ENCODE measurements around the gene KLHL40. TPM values are rescaled to one million over a fixed set of nuclear protein-coding genes. Genes with fewer than 3 reads are reported as not detected.

The KLHL40 gene
- total and polyA plus RNA-seq, 9 donors, result not detected

DNA sequence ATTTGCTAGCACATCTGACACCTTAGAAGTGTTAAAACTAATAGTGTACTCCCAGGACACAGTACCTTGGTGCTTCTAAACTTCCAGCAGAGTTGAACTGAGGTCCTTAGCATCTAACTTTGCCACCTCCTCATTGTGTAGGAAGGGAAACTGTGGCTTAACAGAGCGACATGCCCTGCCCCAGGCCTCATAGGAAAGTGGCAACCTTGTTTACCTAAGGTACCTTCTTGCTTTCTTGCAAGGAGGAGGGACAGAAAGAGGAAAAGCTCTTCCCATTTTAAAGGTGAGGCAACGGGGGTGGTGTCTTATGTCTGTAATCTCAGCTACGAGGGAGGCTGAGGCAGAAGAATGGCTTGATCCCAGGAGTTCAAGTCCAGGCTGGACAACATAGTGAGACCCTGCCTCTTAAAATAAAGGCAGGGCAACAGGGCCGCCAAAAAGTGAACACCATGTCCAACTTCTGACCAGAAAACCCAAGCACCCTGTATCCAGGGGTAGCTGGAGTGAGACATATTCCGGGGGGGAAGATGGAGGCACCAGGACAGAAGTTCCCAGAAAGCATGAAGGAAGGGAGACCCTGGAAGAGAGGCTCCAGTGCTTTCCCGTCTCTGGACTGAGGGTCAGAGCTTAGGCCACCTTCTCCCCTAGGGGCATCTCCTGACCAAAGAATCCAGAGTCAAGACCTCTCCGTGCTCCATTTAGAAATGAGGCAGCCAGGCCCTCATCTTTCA is 540 bp upstream of the KLHL40 start:
- WGBS, 3 donors, result 86 to 92% (median 86%) methylated on average over 7 of the region's 7 CpGs
- no peak overlapping the region for H3K4me3 ChIP-seq
- peaks cover 3% of the 10 kb centered on the region for H3K4me1 ChIP-seq (ENCODE audit: insufficient read depth)
- intact Hi-C loops (cut with DNase I), result no loop called here
- no peak for TF ChIP-seq EP300 (IDR thresholded peaks at IDR 0.05)
- TF ChIP-seq POLR2A (IDR thresholded peaks at IDR 0.05), result no peak
- TF ChIP-seq, protein P1, sequence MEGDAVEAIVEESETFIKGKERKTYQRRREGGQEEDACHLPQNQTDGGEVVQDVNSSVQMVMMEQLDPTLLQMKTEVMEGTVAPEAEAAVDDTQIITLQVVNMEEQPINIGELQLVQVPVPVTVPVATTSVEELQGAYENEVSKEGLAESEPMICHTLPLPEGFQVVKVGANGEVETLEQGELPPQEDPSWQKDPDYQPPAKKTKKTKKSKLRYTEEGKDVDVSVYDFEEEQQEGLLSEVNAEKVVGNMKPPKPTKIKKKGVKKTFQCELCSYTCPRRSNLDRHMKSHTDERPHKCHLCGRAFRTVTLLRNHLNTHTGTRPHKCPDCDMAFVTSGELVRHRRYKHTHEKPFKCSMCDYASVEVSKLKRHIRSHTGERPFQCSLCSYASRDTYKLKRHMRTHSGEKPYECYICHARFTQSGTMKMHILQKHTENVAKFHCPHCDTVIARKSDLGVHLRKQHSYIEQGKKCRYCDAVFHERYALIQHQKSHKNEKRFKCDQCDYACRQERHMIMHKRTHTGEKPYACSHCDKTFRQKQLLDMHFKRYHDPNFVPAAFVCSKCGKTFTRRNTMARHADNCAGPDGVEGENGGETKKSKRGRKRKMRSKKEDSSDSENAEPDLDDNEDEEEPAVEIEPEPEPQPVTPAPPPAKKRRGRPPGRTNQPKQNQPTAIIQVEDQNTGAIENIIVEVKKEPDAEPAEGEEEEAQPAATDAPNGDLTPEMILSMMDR (IDR thresholded peaks at IDR 0.05), result no peak
- H3K27ac ChIP-seq, result no peak overlapping the region
- no peaks in the 10 kb centered on the region for H3K36me3 ChIP-seq
- DNase-seq, result peak in 2 of 5 donors; percentile 0 to 6
- H3K27me3 ChIP-seq, result no peaks in the 10 kb centered on the region
- no peaks in the 10 kb centered on the region for H3K9me3 ChIP-seq

GRCh38 chr3:42685891-42686820 is 819 bp downstream of the KLHL40 start:
- no peaks in the 10 kb centered on the region for H3K9me3 ChIP-seq
- peak in 1 of 5 donors; percentile 12 for DNase-seq
- TF ChIP-seq, protein P1 (IDR thresholded peaks at IDR 0.05), result no peak
- TF ChIP-seq EP300 (IDR thresholded peaks at IDR 0.05) (no peak), POLR2A (IDR thresholded peaks at IDR 0.05) (no peak)
- H3K27me3 ChIP-seq, result no peaks in the 10 kb centered on the region
- intact Hi-C loops (cut with DNase I), result no loop called here
- H3K27ac ChIP-seq, result no peak overlapping the region
- peaks cover 3% of the 10 kb centered on the region for H3K4me1 ChIP-seq (ENCODE audit: insufficient read depth)
- no peaks in the 10 kb centered on the region for H3K36me3 ChIP-seq
- 30 to 40% (median 37%) methylated on average over 78 to 80 of the region's 80 CpGs for WGBS, 3 donors
- H3K4me3 ChIP-seq, result no peak overlapping the region

- TF ChIP-seq, protein P1 (IDR thresholded peaks at IDR 0.05), result no peak
- TF ChIP-seq EP300 (IDR thresholded peaks at IDR 0.05) (no peak), POLR2A (IDR thresholded peaks at IDR 0.05) (no peak)
- DNase-seq, result peak in 1 of 5 donors; percentile 4
- no peak overlapping the region for H3K4me3 ChIP-seq
- H3K27ac ChIP-seq, result no peak overlapping the region
- H3K36me3 ChIP-seq, result no peaks in the 10 kb centered on the region
- 82 to 90% (median 89%) methylated on average over 7 of the region's 7 CpGs for WGBS, 3 donors
- peaks cover 3% of the 10 kb centered on the region for H3K4me1 ChIP-seq (ENCODE audit: insufficient read depth)
- H3K27me3 ChIP-seq, result no peaks in the 10 kb centered on the region
- intact Hi-C loops (cut with DNase I), result no loop called here
- no peaks in the 10 kb centered on the region for H3K9me3 ChIP-seq
These were observed 1.7 kb downstream of the KLHL40 start for GRCh38 chr3:42686832-42687650.

GRCh38 chr3:42688016-42688415 is 2.7 kb downstream of the KLHL40 start:
- TF ChIP-seq, protein P1 (IDR thresholded peaks at IDR 0.05), result no peak
- TF ChIP-seq EP300 (IDR thresholded peaks at IDR 0.05) (no peak), POLR2A (IDR thresholded peaks at IDR 0.05) (no peak)
- H3K27ac ChIP-seq, result no peak overlapping the region
- H3K4me3 ChIP-seq, result no peak overlapping the region
- H3K9me3 ChIP-seq, result no peaks in the 10 kb centered on the region
- DNase-seq, result peak in 1 of 5 donors; percentile 8
- H3K4me1 ChIP-seq (ENCODE audit: insufficient read depth), result peaks cover 3% of the 10 kb centered on the region
- intact Hi-C loops (cut with DNase I), result no loop called here
- no peaks in the 10 kb centered on the region for H3K27me3 ChIP-seq
- no peaks in the 10 kb centered on the region for H3K36me3 ChIP-seq
- WGBS, 3 donors, result 84 to 92% (median 89%) methylated on average over 15 of the region's 15 CpGs
